Neuronal stem cell (in vitro differentiated cells): ENCODE data around the gene KDM4B.

Experiments
- DNase-seq: peaks from one replicate; pipeline ENCODE4 v3.0.0-alpha.2; 2013; ENCODE audit warnings: low spot score
- H2AFZ ChIP-seq: one replicate; pipeline ENCODE4 v1.6.1; 2013; ENCODE audit warnings: mild to moderate bottlenecking, low read length, inconsistent platforms
- H2AK5ac ChIP-seq: 2 replicates; pipeline ENCODE4 v1.6.1; 2013; ENCODE audit warnings: low read depth, mild to moderate bottlenecking, inconsistent platforms, low read length, moderate library complexity, mixed read lengths
- H2BK120ac ChIP-seq: 2 replicates; pipeline ENCODE4 v1.6.1; 2013; ENCODE audit warnings: low read depth, mild to moderate bottlenecking, inconsistent platforms, low read length, moderate library complexity, mixed read lengths
- H2BK12ac ChIP-seq: one replicate; pipeline ENCODE4 v1.6.1; 2013; ENCODE audit warnings: low read length, inconsistent platforms
- H2BK15ac ChIP-seq: 2 replicates; pipeline ENCODE4 v1.6.1; 2013; ENCODE audit warnings: mild to moderate bottlenecking, low read length, inconsistent platforms, mixed read lengths
- H2BK5ac ChIP-seq: one replicate; pipeline ENCODE4 v1.6.1; 2013; ENCODE audit warnings: inconsistent platforms, mild to moderate bottlenecking, low read length, moderate library complexity
- H3K14ac ChIP-seq: one replicate; pipeline ENCODE4 v1.6.1; 2013; ENCODE audit warnings: low read length, inconsistent platforms
- H3K18ac ChIP-seq: 2 replicates; pipeline ENCODE4 v1.6.1; 2013; ENCODE audit warnings: low read length, inconsistent platforms
- H3K23ac ChIP-seq: 2 replicates; pipeline ENCODE4 v1.6.1; 2013; ENCODE audit warnings: low read depth, mild to moderate bottlenecking, mixed read lengths, low read length, inconsistent platforms; ENCODE audit not compliant: poor library complexity
- H3K27ac ChIP-seq: replicated peaks from 3 replicates; pipeline ENCODE4 v1.5.1; 2013; ENCODE audit warnings: low read length, inconsistent platforms
- H3K27me3 ChIP-seq, 3 experiments: 2 replicates each; pipeline ENCODE4 v1.6.1; 2013; ENCODE audit warnings: low read length in 3 of 3, mild to moderate bottlenecking in 2 of 3, inconsistent platforms in 1 of 3, low read depth in 1 of 3, mixed read lengths in 1 of 3, moderate library complexity in 1 of 3; ENCODE audit not compliant: control insufficient read depth in 3 of 3, insufficient read depth in 3 of 3
- H3K36me3 ChIP-seq, 2 donors: replicated peaks in 1 of 2; 2 replicates each; pipeline ENCODE4 v1.6.1; 2013; ENCODE audit warnings: low read length in 2 of 2; ENCODE audit not compliant: control insufficient read depth in 2 of 2, insufficient read depth in 2 of 2
- H3K4ac ChIP-seq: 2 replicates; pipeline ENCODE4 v1.6.1; 2013; ENCODE audit warnings: inconsistent platforms, mild to moderate bottlenecking, low read length, moderate library complexity
- H3K4me1 ChIP-seq, 2 donors: 1 replicate in 1 of 2; 2 replicates in 1 of 2; pipeline ENCODE4 v1.6.1; 2013; ENCODE audit warnings: low read length in 2 of 2, low read depth in 1 of 2; ENCODE audit not compliant: control insufficient read depth in 2 of 2, insufficient read depth in 1 of 2
- H3K4me2 ChIP-seq: one replicate; pipeline ENCODE4 v1.6.1; 2013; ENCODE audit warnings: mild to moderate bottlenecking, low read length, inconsistent platforms; ENCODE audit not compliant: insufficient read depth, poor library complexity, severe bottlenecking
- H3K4me3 ChIP-seq, 2 donors: 2 replicates each; pipeline ENCODE4 v1.5.1; 2013; ENCODE audit warnings: low read length in 2 of 2, mild to moderate bottlenecking in 2 of 2, inconsistent platforms in 1 of 2, moderate library complexity in 1 of 2
- H3K79me1 ChIP-seq: one replicate; pipeline ENCODE4 v1.6.1; 2013; ENCODE audit warnings: low read depth, mild to moderate bottlenecking, inconsistent platforms, low read length, moderate library complexity
- H3K9ac ChIP-seq: one replicate; pipeline ENCODE4 v1.6.1; 2013; ENCODE audit warnings: mild to moderate bottlenecking, low read depth, low read length, inconsistent platforms; ENCODE audit not compliant: poor library complexity
- H3K9me3 ChIP-seq, 2 donors: replicated peaks in 1 of 2; 2 replicates each; pipeline versions ENCODE3 to v1.6.1; 2013; ENCODE audit warnings: low read length in 2 of 2, mild to moderate bottlenecking in 2 of 2, inconsistent platforms in 1 of 2, low read depth in 1 of 2, mixed read lengths in 1 of 2, moderate library complexity in 1 of 2; ENCODE audit not compliant: control insufficient read depth in 2 of 2, insufficient read depth in 1 of 2
- H4K8ac ChIP-seq: one replicate; pipeline ENCODE4 v1.6.1; 2013; ENCODE audit warnings: low read depth, mild to moderate bottlenecking, inconsistent platforms, low read length, moderate library complexity
- H4K91ac ChIP-seq: one replicate; pipeline ENCODE4 v1.6.1; 2013; ENCODE audit warnings: low read length, low read depth, mild to moderate bottlenecking, inconsistent platforms; ENCODE audit not compliant: poor library complexity
- WGBS, 2 donors: extraction: QIAGEN DNeasy Blood & Tissue Kit; methylation state at CpG; one replicate each; pipeline ENCODE4 v1.1.7; 2013; ENCODE audit warnings: missing lambda C conversion rate in 2 of 2, mixed read lengths in 1 of 2; ENCODE audit not compliant: insufficient read length in 2 of 2, insufficient replicate concordance in 1 of 2; ENCODE audit errors: extremely low coverage in 2 of 2; 5-methylcytosine and 5-hydroxymethylcytosine counted together

The KDM4B gene

DNA sequence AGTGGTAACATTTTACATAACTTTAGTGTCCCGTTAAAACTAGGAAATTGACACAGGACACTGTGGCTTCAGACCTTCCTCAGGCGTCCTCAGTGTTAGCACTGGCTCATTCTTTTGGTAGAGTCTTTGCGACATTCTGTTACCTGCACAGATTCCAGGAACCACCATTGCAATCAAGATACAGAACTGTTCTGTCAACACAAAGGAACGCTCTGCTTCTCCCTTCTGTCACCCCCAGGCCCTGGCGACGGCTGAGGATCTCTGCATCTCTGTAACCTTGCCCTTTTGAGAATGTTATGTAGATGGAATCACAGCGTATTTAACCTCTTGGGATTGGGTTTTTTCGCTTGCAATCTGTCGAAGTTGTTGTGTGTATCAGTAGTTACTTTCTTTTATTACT, 22.6 kb downstream of the KDM4B start:
- no peak overlapping the region for H3K27ac ChIP-seq
- H3K9ac ChIP-seq: no peak overlapping the region
- no peak overlapping the region for H2BK15ac ChIP-seq

DNA sequence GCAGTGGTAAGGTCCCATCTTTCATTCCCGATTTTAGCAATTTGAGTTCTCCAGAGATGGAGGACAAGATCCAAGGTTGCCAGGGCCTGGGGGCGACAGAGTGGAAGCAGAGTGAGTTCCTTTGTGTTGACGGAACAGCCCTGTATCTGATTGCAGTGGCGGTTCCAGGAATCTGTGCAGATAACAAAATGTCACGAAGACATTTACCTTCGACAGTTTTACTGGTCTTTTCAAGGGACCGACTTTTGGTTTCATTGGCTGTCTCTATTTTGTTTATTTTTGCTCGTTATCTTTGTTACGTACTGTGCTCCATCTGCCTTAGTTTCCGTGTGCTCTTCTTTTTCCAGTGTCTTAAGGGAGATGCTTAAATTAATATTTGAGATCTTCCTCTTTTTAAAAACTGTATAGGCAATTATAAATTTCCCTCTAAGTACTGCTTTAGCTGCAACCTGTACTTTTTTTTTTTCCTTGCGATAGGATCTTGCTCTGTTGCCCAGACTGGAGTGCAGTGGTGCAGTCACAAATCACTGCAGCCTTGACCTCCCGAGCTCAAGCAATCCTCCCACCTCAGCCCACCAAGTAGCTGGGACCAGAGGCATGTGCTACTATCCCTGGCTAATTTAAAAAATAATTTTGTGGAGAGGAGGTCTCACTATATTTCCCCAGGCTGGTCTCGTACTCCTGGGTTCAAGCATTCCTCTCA, 23.2 kb downstream of the KDM4B start:
- Histone ChIP-seq H3K14ac (no peak overlapping the region), H3K79me1 (peaks cover 10% of the 10 kb centered on the region), H3K4ac (no peak overlapping the region), H2BK15ac (no peak overlapping the region), H3K4me3 (no peak overlapping the region), H3K4me1 (peaks cover 2 to 15% of the 10 kb centered on the region in 2 donors), H2BK5ac (no peak overlapping the region), H3K9ac (no peak overlapping the region), H2AFZ (no peak overlapping the region), H3K27ac (no peak overlapping the region), H2BK12ac (no peak overlapping the region), H3K4me2 (no peak overlapping the region), H3K18ac (no peak overlapping the region), H3K9me3 (peaks cover 0 to 4% of the 10 kb centered on the region in 2 donors), H3K36me3 (peaks cover 0 to 25% of the 10 kb centered on the region in 2 donors), H4K8ac (no peak overlapping the region), H4K91ac (no peak overlapping the region), H3K27me3 (no peaks in the 10 kb centered on the region), H2BK120ac (no peak overlapping the region), H3K23ac (no peak overlapping the region), H2AK5ac (no peak overlapping the region)
- WGBS, 2 donors: no CpG with 5 or more reads among the region's 13 CpGs
- no peak for DNase-seq

More for the DNA sequence above, 22.6 kb downstream of the KDM4B start:
- no peak overlapping the region for H2BK12ac ChIP-seq
- H3K9me3 ChIP-seq: peaks cover 0 to 4% of the 10 kb centered on the region in 2 donors
- no peak overlapping the region for H2AK5ac ChIP-seq
- H2BK120ac ChIP-seq: no peak overlapping the region
- H3K23ac ChIP-seq: no peak overlapping the region
- H3K14ac ChIP-seq: no peak overlapping the region
- H3K4ac ChIP-seq: no peak overlapping the region
- H3K36me3 ChIP-seq: peaks cover 0 to 19% of the 10 kb centered on the region in 2 donors
- no peak overlapping the region for H4K91ac ChIP-seq
- H2AFZ ChIP-seq: no peak overlapping the region
- whole genome bisulfite sequencing, 2 donors: no CpG with 5 or more reads among the region's 9 CpGs
- no peaks in the 10 kb centered on the region for H3K27me3 ChIP-seq
- H2BK5ac ChIP-seq: no peak overlapping the region
- no peak overlapping the region for H3K18ac ChIP-seq
- H3K4me2 ChIP-seq: no peak overlapping the region
- H3K4me1 ChIP-seq: peaks cover 3 to 15% of the 10 kb centered on the region in 2 donors
- H4K8ac ChIP-seq: no peak overlapping the region
- H3K4me3 ChIP-seq: no peak overlapping the region
- H3K79me1 ChIP-seq: peaks cover 9% of the 10 kb centered on the region
- no peak for DNase-seq

DNA sequence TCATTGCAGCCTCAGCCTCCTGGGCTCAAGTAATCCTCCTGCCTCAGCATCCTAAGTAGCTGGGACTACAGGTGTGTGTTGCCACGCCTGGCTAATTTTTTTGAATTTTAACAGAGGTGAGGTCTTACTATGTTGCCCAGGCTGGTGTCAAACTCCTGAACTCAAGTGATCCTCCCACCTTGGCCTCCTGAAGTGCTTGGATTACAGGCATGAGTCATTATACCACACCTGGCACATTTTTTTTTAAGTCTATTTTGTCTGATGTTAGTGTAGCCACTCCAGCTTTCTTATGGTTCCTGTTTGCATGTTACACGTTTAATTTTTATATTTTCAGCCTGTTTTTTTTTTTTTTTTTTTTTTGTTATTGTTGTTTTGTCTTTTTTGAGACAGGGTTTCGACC, 24.8 kb downstream of the KDM4B start:
- Histone ChIP-seq H3K23ac (no peak overlapping the region), H2BK15ac (no peak overlapping the region), H3K4ac (no peak overlapping the region), H3K27ac (no peak overlapping the region), H3K4me2 (no peak overlapping the region), H3K14ac (no peak overlapping the region), H3K9me3 (peaks cover 0 to 4% of the 10 kb centered on the region in 2 donors), H3K4me3 (no peak overlapping the region), H3K36me3 (peaks cover under 1 to 36% of the 10 kb centered on the region in 2 donors), H3K27me3 (no peaks in the 10 kb centered on the region), H3K18ac (no peak overlapping the region), H3K4me1 (peaks cover 2 to 4% of the 10 kb centered on the region in 2 donors), H3K79me1 (peaks cover 12% of the 10 kb centered on the region), H2AK5ac (no peak overlapping the region), H3K9ac (no peak overlapping the region), H4K8ac (no peak overlapping the region), H2BK5ac (no peak overlapping the region), H2AFZ (no peak overlapping the region), H4K91ac (no peak overlapping the region), H2BK12ac (no peak overlapping the region), H2BK120ac (no peak overlapping the region)
- WGBS, 2 donors: no CpG with 5 or more reads among the region's 3 CpGs
- no peak for DNase-seq

DNA sequence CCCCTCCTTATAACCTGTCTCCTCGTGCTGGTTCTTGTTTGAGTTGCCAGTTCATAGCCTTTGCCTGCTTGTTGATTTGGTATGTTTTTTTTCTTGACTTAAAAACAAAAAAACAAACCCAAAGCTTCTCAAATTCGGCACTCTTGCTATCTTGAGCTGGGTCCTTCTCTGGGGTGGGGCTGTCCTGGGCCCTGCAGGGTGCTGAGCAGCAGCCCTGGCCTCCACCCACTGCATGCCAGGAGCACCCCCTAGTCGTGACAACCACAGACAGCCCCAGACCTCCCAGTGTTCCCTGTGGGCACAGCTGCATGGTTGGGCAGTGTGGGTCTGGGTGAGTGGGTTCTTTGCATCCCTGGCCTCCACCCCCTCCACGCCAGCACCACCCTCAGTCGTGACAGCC, 27.8 kb downstream of the KDM4B start:
- Histone ChIP-seq H2AFZ (no peak overlapping the region), H3K4ac (no peak overlapping the region), H3K4me1 (peaks cover 0 to 3% of the 10 kb centered on the region in 2 donors), H2BK12ac (no peak overlapping the region), H2BK120ac (no peak overlapping the region), H3K79me1 (peaks cover 11% of the 10 kb centered on the region), H3K27me3 (no peaks in the 10 kb centered on the region), H3K36me3 (peaks cover 3 to 45% of the 10 kb centered on the region in 2 donors), H2BK15ac (no peak overlapping the region), H4K8ac (peak overlapping the region; percentile 48), H4K91ac (no peak overlapping the region), H3K9ac (no peak overlapping the region), H3K4me2 (no peak overlapping the region), H3K18ac (no peak overlapping the region), H2BK5ac (no peak overlapping the region), H3K9me3 (peaks cover 0 to 8% of the 10 kb centered on the region in 2 donors), H3K14ac (no peak overlapping the region), H3K23ac (peak overlapping the region; percentile 47), H2AK5ac (no peak overlapping the region), H3K4me3 (no peak overlapping the region), H3K27ac (no peak overlapping the region)
- DNase-seq: no peak
- no CpG with 5 or more reads among the region's 5 CpGs for WGBS, 2 donors
